ENCODE data around the gene KCNJ11. TPM values are rescaled to one million over a fixed set of nuclear protein-coding genes. Genes with fewer than 3 reads are reported as not detected.
"Not testable (repeated sequence)": the region's sequence is repeated elsewhere in the genome, so short reads cannot be mapped to it uniquely, and the experiment has no call there.

The KCNJ11 gene
- total RNA-seq, result 11.0 TPM

DNA sequence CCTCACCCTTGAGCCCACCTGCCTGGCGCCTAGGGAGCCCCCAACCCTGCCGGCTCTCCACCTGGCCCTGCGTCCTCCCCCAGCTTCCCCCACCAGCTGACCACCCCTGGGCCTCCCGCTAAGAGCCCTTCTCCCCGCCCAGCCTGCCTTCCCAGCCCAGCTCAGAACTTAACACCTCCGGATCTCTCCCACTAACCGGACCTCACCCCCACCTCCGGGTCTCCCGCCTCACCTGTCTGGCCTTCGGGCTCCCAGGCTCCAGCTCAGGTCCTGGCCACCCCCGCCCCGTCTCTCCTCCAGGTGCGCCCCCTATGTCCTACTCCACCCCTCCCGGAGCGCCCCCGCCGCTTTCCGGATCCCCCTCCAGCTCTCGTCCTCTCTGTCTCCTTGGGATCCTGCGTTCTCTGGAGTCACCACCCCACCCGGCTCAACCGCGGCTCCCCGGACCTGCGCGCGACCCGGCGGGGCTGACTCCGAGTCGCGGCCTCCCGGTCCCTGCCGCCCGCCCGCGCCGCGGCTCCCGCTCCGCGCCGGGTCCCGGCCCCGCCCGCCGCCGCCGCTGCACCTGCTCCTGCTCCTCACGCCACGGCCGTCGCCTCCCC lies at the start of gene KCNJ11:
Gene KCNJ11, minus strand, starts transcription at position 51 of the 602 bp plus-strand sequence. CDS start 568 bp downstream, outside the sequence.
- DNase-seq (ENCODE audit: low spot score in 2 of 2) (peak in 1 of 2 donors; percentile 45), FAIRE-seq (no peak)

DNA sequence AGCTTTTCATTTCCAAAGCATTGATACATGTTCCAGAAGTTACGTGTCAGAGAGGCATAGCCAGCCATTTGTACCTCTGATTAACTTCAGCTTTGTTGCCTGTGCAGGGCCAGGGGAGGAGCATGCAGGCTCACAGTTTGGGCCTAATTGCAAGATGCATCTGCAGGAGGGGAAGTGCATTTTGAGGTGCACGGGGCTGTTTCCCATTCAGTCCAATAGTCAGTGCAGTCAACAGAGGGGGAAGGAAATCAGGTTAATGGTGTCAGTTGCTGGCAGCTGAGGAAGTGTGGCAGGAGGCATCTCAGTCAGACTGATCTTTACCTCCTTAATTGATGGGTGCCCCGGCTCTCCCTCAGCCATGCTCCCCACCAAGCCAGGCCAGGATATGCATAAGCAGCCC lies 48.9 kb upstream of the KCNJ11 start:
- DNase-seq (ENCODE audit: low spot score in 2 of 2) (no peak), FAIRE-seq (no peak)

DNA sequence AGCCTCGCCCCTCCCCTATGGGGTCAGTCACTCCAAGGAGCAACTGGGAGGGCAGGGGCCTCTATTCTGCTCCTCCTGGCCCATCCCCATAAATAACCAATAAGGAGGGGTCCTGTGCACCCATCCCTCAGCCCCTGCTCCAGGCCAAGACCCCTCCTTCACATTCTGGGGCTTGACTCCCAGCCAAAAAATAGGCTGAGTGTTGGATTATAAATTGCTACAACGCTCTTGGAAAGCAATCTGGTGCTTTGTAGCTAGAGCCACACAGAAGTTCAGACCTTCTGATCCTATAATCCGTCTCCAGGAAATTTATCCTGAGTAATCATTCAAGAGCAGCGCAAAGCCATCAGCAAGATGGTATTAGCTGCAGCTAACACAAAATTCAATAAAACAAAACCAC lies 45.6 kb upstream of the KCNJ11 start:
- FAIRE-seq (no peak), DNase-seq (ENCODE audit: low spot score in 2 of 2) (no peak)

DNA sequence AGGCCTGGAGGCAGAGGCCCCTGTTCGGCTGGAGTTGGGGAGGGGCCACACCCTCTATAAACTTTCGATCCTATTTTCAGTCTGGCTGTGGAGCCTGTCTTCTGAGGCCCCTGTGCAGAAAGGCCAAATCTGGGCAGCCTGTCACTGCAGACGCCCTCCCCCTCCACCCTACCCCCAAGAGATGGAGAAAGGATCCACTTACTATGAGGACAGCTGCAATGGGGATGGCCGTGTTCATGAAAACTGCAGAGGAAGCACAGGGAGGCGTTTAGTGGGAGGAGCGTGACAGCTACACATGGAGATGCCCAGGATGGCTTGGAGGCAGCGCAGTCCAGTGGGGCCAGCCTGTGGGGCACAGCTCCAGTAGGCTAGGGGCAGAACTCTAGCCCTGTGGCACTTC lies 43.5 kb upstream of the KCNJ11 start:
- no peak for FAIRE-seq

DNA sequence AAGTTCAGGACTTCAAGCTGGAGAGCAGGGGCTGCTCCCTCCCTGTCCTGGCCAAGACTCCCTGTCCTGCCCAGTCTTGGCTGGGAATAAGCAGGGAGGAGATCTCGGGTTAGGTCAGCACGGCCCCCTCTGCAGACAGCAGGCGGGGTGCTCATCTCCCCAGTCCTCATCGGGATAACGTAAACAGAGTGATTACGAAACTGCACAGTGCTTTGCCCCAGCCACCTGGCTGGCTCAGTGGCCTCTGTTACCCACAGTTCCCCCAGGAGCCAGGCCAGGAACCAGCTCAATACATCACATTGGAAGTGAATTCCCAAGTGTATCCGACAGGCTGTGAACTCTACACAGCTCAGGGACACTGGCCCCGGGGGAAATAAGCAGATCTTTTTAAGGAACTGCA lies 42.7 kb upstream of the KCNJ11 start:
- no peak for DNase-seq (ENCODE audit: low spot score in 2 of 2)
- no peak for FAIRE-seq

More for the DNA sequence above, 43.5 kb upstream of the KCNJ11 start:
- no peak for DNase-seq (ENCODE audit: low spot score in 2 of 2)

DNA sequence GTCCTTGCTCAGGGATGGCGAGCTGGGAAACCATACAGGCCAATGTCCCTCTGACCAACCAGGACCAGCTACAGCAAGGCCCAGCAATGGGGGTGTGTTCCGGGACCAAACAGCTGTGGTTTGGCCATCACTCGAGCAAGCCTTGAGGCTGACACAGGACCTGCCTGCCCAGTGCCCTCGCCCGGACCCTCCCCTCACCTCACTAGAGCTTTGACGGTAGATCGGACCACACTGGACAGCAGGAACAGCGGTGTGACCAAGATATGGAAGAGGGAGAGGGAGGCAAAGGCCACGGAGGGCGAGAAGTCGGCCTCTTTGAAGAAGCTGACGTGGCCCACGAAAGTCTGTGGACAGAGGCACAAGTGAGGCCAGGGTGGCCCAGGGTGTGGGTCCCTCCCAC lies 42.2 kb upstream of the KCNJ11 start:
- no peak for DNase-seq (ENCODE audit: low spot score in 2 of 2)

DNA sequence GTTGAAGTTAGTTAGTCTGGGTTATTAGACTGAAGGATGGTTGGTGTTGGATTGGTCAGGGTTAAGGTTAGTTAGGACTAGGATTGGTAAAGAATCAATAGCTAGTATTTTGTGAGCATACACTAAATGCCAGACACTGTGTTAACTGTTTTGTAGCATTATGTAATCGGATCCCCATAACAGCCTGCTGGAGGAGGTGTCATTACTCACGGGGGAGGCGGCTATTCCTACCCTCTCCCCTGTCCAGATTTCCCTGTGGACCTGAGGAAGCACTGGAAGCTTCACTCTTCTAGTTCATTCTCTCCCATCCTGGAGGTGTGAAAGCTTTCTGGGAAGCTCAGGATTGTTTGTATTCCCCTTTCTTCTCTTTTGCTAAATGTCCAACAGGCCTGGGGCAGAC lies 40.5 kb upstream of the KCNJ11 start:
- DNase-seq (ENCODE audit: low spot score in 2 of 2) (peak in 1 of 2 donors; percentile 43), FAIRE-seq (no peak)

More for the DNA sequence above, 42.2 kb upstream of the KCNJ11 start:
- no peak for FAIRE-seq

DNA sequence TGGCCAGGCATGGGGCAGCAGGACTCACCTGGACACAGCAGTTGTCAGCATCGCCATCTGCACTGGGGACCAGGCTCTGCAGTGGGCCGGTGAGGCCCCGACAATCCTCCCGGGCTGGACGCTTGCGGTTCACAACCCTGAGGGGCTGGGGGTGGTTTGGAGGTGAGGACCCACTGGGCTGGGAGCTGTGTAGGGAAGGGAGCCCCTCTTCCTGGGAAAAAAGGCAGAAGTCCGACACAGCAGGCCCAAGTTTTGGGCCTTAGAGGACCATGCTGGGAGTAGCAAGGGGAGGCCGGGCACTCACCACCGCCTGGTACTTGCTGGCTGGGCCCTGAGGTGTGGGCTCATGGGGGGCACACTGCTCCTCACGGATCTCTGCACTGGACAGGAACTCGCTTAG lies 39.8 kb upstream of the KCNJ11 start:
- no peak for DNase-seq (ENCODE audit: low spot score in 2 of 2)
- FAIRE-seq, result no peak

DNA sequence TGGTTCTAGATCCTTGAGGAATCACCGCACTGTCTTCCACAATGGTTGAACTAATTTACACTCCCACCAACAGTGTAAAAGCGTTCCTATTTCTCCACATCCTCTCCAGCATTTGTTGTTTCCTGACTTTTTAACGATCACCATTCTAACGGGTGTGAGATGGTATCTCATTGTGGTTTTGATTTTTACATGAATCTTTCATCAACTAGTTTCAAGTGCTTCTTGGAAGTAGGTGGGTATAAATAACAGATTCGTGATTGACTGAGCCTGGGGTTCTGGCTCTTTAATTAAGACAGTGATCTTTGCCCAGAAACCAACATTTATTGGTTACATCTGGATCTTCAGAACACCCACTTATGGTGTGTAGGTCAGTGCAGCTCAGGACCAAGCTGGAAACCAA lies 37.8 kb upstream of the KCNJ11 start:
- FAIRE-seq, result not testable (repeated sequence)

DNA sequence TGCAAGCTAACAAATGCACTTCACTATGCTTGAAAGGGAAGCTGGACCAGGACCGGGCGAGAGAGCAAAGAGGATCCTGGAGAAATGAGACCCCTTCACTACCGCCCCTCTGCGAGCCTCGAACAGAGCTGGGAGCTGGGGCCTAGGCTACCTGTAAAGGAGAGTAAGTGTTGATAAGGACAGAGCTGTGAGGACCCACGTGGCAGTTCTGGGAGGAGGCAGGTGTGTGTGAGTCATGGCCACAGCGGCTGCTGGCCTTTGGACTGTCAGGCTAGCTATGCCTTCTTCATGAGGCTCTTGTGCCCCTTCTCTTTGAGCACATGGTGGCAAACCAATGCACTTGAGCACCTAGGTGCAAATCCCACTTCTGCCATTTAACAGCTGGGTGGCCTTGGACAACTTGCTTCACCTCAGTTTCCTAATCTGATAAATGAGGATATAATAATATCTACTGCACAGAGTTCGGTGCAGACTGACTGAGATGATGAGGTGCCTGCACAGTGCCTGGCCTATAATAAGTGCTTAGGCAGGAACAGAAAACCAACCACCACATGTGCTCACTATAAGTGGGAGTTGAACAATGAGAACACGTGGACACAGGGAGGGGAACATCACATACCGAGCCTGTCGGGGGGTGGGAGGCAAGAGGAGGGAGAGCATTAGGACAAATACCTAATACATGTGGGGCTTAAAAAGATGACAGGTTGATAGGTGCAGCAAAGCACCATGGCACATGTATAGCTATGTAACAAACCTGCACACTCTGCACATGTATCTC lies 35.3 kb upstream of the KCNJ11 start:
- DNase-seq (ENCODE audit: low spot score in 2 of 2) (no peak), FAIRE-seq (no peak)

More for the DNA sequence above, 37.8 kb upstream of the KCNJ11 start:
- not testable (repeated sequence) for DNase-seq (ENCODE audit: low spot score in 2 of 2)

DNA sequence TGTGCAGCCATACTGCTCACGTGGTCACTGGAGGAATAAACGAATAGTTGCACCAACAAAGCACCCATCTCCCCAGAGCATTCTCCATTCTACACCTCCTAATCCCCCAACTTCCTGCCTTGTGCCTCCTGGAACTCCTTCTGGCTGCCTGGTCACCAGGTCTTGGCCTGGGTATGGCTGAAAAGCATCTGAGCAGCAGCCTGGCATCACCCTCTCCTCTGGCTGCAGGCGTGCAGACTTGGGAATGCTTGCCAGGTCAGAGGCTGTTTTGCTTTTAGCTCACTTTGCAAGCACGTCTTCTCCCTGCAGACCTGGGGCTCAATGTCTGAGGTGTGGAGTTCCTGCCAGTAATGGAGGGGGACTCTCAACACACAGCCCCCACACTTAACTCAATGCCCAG lies 33.3 kb upstream of the KCNJ11 start:
- no peak for DNase-seq (ENCODE audit: low spot score in 2 of 2)
- no peak for FAIRE-seq

DNA sequence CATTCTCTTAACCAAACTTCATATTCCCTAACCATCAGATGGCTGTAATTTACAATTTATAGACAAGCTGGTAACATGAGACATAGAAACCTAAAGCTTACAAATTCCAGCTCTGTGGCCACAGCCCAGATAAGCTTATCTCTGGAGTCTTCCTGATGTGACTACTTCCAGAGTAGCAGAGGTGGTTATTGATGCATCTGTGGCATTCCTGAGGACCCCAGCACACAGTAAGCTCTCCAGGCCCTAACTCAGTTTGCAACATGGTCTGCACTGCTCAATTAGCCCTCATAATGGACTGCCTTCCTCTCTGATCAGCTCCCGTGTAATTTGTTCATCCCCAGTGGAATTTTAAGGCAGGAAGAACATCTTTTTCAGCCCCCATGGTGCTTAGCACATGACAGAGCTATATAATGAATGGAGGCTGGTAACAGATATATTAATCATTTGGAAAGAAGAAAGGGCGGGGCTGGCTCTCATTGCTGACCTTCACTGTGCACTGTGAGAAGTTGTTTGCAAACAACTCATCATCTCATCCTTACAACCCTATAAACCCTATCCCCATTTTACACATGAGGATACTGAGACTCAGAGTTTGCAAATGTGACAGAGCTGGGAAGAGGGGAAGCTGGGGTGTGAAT lies 30.1 kb upstream of the KCNJ11 start:
- no peak for DNase-seq (ENCODE audit: low spot score in 2 of 2)

DNA sequence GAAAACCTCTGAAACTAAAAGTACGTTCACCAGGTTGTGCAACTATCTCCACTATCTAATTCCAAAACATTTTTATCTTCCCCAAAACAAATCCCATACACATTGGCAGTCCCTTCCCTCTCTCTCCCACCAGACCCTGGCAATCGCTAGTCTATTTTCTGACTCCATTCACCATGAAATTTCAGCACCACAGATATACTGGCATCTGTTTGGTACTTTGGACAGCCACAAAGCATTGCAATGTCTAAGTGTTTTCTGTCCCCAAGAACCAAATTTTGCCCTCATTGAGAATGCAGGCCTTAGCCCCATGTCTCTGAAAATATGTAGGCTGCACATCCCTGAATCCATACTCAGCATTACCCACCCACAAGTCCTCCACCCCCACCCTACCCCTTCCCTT lies 28.0 kb upstream of the KCNJ11 start:
- DNase-seq (ENCODE audit: low spot score in 2 of 2) (no peak), FAIRE-seq (no peak)

More for the DNA sequence above, 30.1 kb upstream of the KCNJ11 start:
- FAIRE-seq, result no peak

DNA sequence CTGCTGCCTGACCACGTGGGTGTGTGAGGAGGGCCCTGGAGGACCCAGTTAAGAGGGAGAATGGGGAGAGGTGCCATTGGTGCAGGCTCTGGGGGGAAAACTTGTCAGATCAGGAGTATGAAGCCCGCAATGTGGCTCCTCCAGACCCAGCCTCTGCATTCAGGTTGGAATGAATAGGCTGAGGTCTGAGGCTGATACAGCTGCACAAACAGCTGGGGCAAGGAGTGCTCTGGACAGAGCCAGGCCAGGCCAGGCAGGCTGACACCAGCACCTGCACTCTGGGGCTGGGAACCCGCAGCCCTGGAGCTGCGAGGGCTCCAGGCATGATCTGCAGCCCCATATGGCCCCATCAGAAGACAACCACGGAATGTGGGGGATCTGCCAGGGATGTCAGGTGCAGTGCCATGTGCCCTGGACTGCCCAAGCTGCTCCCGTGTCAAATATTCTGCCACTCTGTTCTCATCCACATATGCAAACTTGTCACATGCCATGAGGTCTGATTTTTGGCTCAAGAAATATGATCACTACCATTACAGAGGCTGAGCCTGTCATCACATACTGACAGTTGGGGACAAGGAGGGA lies 27.2 kb upstream of the KCNJ11 start:
- DNase-seq (ENCODE audit: low spot score in 2 of 2), result no peak
- no peak for FAIRE-seq

DNA sequence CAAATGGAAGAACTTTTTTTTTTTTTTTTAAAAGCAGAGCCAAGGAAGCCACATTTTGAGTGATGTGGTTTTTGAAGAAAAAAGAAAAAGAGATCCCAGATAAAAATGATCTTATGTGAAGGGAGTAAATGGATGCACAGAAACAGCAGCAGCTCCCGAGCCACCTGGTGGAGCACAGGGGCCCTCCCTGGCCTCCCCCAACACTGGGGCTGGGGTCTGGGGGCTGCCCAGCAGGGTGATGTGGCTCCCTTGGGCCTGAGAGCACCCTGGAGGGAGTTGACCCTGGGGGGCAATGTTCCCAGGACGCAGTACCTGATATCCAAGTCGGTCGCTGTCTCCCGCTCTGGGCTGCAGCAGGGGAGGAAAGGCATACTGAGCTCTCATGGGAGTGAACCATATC lies 26.5 kb upstream of the KCNJ11 start:
- no peak for DNase-seq (ENCODE audit: low spot score in 2 of 2)
- FAIRE-seq, result no peak

DNA sequence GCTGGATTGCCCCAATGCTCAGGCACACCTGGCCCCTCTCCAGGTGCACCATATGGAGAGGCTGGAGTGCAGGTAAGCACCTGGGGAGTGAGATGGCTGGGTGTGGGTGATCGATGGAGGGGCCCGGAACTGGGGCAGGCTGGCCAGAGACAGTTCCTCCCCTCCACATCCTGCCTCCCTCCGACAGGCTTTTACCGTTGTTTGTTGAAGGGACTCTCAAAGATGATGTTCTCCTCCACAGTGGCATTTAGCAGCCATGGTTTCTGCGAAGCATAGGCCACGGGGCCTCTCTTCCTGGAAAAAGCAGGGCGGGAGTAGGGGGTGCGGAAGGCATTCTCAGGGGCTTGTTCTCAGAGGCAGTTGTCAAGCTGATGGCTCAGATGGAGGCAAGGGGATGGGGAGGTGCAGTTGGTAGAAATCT lies 25.9 kb upstream of the KCNJ11 start:
- FAIRE-seq (no peak), DNase-seq (ENCODE audit: low spot score in 2 of 2) (no peak)

DNA sequence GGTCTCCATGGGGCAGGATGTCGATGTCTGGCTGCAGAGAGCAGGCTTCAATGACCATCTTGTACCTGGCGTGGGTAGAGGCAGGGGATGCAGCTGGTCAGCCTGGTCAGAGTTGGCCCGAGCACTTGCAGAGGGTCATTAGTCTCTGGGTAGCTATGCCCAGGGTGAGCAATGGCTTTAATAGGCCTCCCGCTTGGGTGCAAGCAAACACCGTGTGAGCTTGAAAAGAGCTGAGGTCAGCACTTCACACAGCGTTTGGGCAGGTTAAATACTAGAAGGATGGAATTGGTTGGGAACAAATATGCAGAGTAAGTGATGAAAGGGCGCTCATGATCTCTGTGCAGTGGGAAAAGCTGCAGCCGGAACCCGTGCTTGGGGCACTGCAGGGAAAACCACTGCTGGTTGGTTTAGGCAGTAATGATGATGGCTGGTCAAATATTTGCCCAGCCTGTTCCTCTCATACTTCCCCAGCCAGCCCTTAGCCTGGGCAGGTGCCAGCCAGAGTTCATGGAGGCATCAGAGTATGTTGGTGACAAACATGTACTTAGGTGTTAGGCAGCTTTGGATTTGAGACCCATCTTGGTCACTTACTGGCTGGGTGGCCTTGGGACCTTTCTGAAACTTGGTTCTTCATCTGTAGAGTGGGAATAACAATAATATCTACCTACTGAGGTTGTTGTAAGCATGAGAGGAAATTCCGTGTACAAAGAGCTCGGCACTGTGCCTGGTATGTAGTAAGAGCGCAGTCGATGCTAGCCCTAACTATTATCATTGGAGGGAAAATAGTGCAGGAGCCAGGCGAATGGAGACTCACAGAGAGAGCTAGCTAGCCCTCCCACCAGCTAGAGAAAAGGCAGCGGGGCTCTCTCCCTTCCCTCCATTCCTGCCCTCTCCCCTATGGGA lies 25.2 kb upstream of the KCNJ11 start:
- no peak for FAIRE-seq
- no peak for DNase-seq (ENCODE audit: low spot score in 2 of 2)

DNA sequence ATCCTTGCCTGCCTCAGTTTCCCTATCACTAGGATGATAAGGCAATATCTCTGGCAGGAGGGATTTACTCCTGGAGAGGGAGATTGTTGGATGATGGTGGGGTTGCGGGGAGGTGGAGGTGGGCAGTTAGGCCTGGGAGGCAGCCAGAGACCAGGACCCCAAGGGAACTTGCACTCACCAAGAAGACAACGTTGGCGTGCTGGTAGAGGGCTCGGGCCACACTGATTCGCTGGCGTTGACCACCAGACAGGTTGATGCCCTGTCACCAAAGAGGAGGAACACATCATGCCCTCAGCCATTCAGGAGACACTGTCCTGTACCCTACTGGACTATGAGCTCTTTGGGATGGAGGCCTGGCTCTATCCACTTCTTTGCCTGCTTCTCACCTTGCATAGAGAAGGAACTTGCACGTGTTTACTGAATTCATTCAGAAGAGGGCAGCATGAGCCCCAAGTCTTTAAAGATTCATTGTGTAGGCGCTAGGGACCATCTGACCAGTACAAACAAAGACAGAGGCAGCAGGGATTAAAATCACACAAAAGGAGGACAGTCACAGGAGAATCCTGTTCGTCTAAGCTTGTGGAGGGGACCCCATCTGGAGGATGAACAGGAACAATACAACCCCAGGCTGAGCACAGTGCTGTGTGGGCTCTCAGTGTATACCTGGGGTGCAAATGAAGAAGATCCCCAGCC lies 24.2 kb upstream of the KCNJ11 start:
- DNase-seq (ENCODE audit: low spot score in 2 of 2), result no peak
- no peak for FAIRE-seq

DNA sequence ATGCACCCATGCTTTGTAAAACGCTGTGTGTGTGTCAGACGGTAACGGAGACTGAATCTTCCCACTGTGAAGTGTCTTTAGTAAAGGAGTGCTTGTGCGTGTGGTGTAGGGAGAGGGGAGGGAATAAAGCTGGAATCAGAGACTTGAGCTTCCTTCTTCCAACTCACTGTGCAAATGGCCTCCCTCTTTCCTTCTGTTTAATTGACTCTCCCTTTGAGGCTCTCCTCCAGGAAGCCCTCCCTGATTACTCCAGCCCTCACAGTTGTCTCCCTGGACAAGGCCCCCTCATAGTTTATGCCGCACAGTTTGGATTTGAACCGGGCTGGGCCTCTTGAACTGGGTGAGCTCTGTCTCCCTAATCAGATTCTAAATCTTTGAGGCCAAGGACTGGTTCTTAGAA lies 23.0 kb upstream of the KCNJ11 start:
- FAIRE-seq, result no peak
- no peak for DNase-seq (ENCODE audit: low spot score in 2 of 2)
